IMR-90 (cell line): ENCODE data around the gene CDH15.

Source experiments
- BHLHE40 ChIP-seq: fragments of 150-350 bp; IDR thresholded peaks from 2 replicates; pipeline ENCODE4 v1.6.1; 2016; ENCODE audit warnings: mild to moderate bottlenecking, low read depth, low read length
- CEBPB ChIP-seq: IDR thresholded peaks from 2 replicates; pipeline ENCODE4 v1.6.1; 2012; ENCODE audit warnings: low read depth, low read length, improper control_type of control experiment
- CHD1 ChIP-seq: IDR thresholded peaks from 2 replicates; pipeline ENCODE4 v1.6.1; 2012; ENCODE audit warnings: low read depth, low read length, improper control_type of control experiment
- CTCF ChIP-seq: conservative IDR thresholded peaks from 2 replicates; pipeline ENCODE4 v1.5.1; 2012; ENCODE audit warnings: mild to moderate bottlenecking, low read depth, low read length, improper control_type of control experiment
- ELK1 ChIP-seq: fragments of 150-350 bp; IDR thresholded peaks from 2 replicates; pipeline ENCODE4 v1.6.1; 2016; ENCODE audit warnings: low read depth, mild to moderate bottlenecking, low read length, moderate library complexity, borderline replicate concordance
- FOS ChIP-seq: fragments of 150-350 bp; IDR thresholded peaks from 2 replicates; pipeline ENCODE4 v1.6.1; 2016; ENCODE audit warnings: low read depth, low read length
- MAZ ChIP-seq: IDR thresholded peaks from 2 replicates; pipeline ENCODE4 v1.6.1; 2012; ENCODE audit warnings: low read depth, mild to moderate bottlenecking, low read length, improper control_type of control experiment, moderate library complexity, borderline replicate concordance
- MXI1 ChIP-seq: IDR thresholded peaks from 2 replicates; pipeline ENCODE4 v1.6.1; 2012; ENCODE audit warnings: low read depth, mild to moderate bottlenecking, low read length, moderate library complexity, borderline replicate concordance
- POLR2A ChIP-seq: IDR thresholded peaks from 2 replicates; pipeline ENCODE4 v1.6.1; 2012; ENCODE audit warnings: mild to moderate bottlenecking, low read depth, low read length
- RCOR1 ChIP-seq: IDR thresholded peaks from 2 replicates; pipeline ENCODE4 v1.6.1; 2012; ENCODE audit warnings: mild to moderate bottlenecking, low read length, improper control_type of control experiment; ENCODE audit not compliant: insufficient replicate concordance
- RFX5 ChIP-seq: IDR thresholded peaks from 2 replicates; pipeline ENCODE4 v1.8.0; 2012; ENCODE audit warnings: low read depth, mild to moderate bottlenecking, low read length, moderate library complexity
- USF2 ChIP-seq: fragments of 150-350 bp; IDR thresholded peaks from 2 replicates; pipeline ENCODE4 v1.6.1; 2017; ENCODE audit warnings: mild to moderate bottlenecking, antibody characterized with exemption, low read length, low read depth

- no peak for TF ChIP-seq CTCF
- TF ChIP-seq BHLHE40 = no peak
- no peak for TF ChIP-seq POLR2A
- TF ChIP-seq ELK1 = no peak
- TF ChIP-seq CHD1 = no peak
- no peak for TF ChIP-seq USF2
- no peak for TF ChIP-seq RCOR1
- no peak for TF ChIP-seq FOS
- no peak for TF ChIP-seq CEBPB
- TF ChIP-seq RFX5 = no peak
- TF ChIP-seq MXI1 = no peak
- no peak for TF ChIP-seq MAZ
Measured at GRCh38 chr16:89143201-89143741, 28.3 kb upstream of the CDH15 start.
